ENCODE data around the gene ASB4. TPM values are rescaled to one million over a fixed set of nuclear protein-coding genes. Genes with fewer than 3 reads are reported as not detected.

Gene ASB4
- total RNA-seq, 4 donors from 2014 or later: not detected

DNA sequence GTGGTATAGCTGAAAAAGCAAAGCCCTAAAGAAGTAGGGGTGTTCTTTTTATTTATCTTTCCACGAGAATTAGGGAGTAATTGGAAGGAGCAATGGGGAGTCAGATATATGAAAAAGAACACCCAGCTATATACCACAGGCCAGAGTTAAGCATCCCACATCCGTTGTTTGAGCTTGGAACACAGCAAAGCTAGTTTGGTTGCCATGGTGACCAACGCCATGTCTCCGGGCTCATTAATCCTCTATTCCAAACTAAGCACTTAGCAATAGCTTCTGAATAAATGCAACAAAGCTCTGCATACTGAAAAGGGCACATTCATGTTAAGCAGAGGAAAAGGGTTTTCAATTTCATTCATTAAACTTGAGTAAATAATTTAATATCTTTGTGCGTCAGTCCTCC lies 23.5 kb downstream of the ASB4 start:
- Histone ChIP-seq H3K27ac (no peak overlapping the region), H3K27me3 (no peaks in the 10 kb centered on the region), H3K9me3 (no peaks in the 10 kb centered on the region), H3K4me1 (peaks cover 0 to 4% (median 0%) of the 10 kb centered on the region in 3 donors), H3K36me3 (no peaks in the 10 kb centered on the region), H3K4me3 (no peak overlapping the region)
- WGBS, 2 donors (ENCODE audit: low coverage in 1 of 2): 13 to 19% methylated on average over 5 of the region's 5 CpGs
- no peak for ATAC-seq
- TF ChIP-seq EP300 (IDR thresholded peaks at IDR 0.05) (no peak), POLR2AphosphoS5 (IDR thresholded peaks at IDR 0.05) (no peak), POLR2A (IDR thresholded peaks at IDR 0.05) (no peak)
- TF ChIP-seq, protein P1, sequence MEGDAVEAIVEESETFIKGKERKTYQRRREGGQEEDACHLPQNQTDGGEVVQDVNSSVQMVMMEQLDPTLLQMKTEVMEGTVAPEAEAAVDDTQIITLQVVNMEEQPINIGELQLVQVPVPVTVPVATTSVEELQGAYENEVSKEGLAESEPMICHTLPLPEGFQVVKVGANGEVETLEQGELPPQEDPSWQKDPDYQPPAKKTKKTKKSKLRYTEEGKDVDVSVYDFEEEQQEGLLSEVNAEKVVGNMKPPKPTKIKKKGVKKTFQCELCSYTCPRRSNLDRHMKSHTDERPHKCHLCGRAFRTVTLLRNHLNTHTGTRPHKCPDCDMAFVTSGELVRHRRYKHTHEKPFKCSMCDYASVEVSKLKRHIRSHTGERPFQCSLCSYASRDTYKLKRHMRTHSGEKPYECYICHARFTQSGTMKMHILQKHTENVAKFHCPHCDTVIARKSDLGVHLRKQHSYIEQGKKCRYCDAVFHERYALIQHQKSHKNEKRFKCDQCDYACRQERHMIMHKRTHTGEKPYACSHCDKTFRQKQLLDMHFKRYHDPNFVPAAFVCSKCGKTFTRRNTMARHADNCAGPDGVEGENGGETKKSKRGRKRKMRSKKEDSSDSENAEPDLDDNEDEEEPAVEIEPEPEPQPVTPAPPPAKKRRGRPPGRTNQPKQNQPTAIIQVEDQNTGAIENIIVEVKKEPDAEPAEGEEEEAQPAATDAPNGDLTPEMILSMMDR (IDR thresholded peaks at IDR 0.05): no peak

DNA sequence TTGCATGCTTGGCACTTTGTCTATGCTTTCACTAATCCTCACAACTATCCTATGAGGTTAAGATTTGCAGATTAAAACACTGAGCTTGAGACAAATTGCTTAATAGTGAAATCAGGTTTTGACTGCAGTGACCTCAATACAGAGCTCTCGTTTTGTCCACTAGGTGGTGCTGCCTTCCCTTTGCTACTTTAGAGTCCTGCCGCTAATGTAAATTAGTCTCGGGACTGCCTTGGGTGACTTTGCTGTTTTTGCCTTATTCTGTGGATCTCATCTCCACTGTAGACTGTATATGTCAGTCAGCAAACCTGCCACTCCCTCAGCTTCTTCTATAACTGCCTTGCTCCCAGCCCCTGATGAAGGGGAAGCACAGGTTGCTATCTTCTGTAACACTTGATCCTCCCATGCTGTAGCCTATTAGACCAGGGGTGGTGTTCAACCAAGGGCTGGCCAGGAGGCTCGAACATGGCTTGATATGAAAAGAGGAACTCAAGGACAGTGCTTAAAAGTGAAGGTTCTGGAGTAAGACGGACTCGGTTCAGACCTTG lies 26.0 kb downstream of the ASB4 start:
- H3K4me3 ChIP-seq: no peak overlapping the region
- ATAC-seq: peak; percentile 85
- 28 to 42% methylated on average over 5 to 6 of the region's 6 CpGs for WGBS, 2 donors (ENCODE audit: low coverage in 1 of 2)
- TF ChIP-seq POLR2AphosphoS5 (IDR thresholded peaks at IDR 0.05) (no peak), POLR2A (IDR thresholded peaks at IDR 0.05) (no peak)
- TF ChIP-seq, protein P1 (IDR thresholded peaks at IDR 0.05): peak; percentile 85 to 91 (median 89)
- H3K4me1 ChIP-seq: peaks cover 0 to 4% (median 0%) of the 10 kb centered on the region in 3 donors
- peaks cover 4% of the 10 kb centered on the region for H3K27me3 ChIP-seq
- H3K9me3 ChIP-seq: no peaks in the 10 kb centered on the region
- no peak overlapping the region for H3K27ac ChIP-seq
- H3K36me3 ChIP-seq: no peaks in the 10 kb centered on the region

- Histone ChIP-seq H3K9me3 (no peaks in the 10 kb centered on the region), H3K27ac (no peak overlapping the region), H3K27me3 (peaks cover 4% of the 10 kb centered on the region), H3K4me1 (no peaks in the 10 kb centered on the region), H3K4me3 (no peak overlapping the region), H3K36me3 (no peaks in the 10 kb centered on the region)
- ATAC-seq: no peak
- 83% methylated on average over 2 of the region's 2 CpGs; no CpG with 5 or more reads in 1 of the 2 donors for WGBS, 2 donors (ENCODE audit: low coverage in 1 of 2)
- TF ChIP-seq, protein P1 (IDR thresholded peaks at IDR 0.05): no peak
- TF ChIP-seq POLR2A (IDR thresholded peaks at IDR 0.05): no peak
- no peak for TF ChIP-seq EP300 (IDR thresholded peaks at IDR 0.05)
- no peak for TF ChIP-seq POLR2AphosphoS5 (IDR thresholded peaks at IDR 0.05)
Observed at GRCh38 chr7:95517458-95517857, 31.7 kb downstream of the ASB4 start.

- no peaks in the 10 kb centered on the region for H3K4me1 ChIP-seq
- H3K36me3 ChIP-seq: no peaks in the 10 kb centered on the region
- TF ChIP-seq EP300 (IDR thresholded peaks at IDR 0.05) (no peak), POLR2AphosphoS5 (IDR thresholded peaks at IDR 0.05) (no peak), POLR2A (IDR thresholded peaks at IDR 0.05) (no peak)
- TF ChIP-seq, protein P1 (IDR thresholded peaks at IDR 0.05): no peak
- 100% methylated on average over 1 of the region's 1 CpG for WGBS, 2 donors (ENCODE audit: low coverage in 1 of 2)
- ATAC-seq: no peak
- H3K4me3 ChIP-seq: no peak overlapping the region
- H3K9me3 ChIP-seq: no peaks in the 10 kb centered on the region
- H3K27ac ChIP-seq: no peak overlapping the region
- peaks cover 4% of the 10 kb centered on the region for H3K27me3 ChIP-seq
Observed at GRCh38 chr7:95517870-95518269, 32.1 kb downstream of the ASB4 start.

DNA sequence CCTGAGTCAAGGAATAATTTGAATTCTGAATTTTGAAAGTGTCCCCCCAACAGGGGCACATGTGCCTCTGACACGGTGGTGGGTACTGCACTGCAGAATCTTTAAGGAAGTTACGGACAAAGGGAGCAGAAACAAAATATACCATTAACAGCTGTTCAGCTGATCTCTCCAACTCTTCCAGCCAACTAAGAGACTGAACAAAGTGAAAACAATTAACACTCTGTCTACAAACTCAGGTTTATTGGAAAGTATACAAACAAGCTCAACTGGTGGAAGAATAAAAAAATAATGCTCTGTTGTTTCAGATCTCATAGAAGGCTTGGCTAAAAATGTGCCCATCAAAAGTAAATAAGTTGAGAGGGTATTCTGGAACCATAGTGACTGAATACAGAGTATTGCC lies 34.4 kb downstream of the ASB4 start:
- H3K4me1 ChIP-seq: no peaks in the 10 kb centered on the region
- H3K9me3 ChIP-seq: no peaks in the 10 kb centered on the region
- WGBS, 2 donors (ENCODE audit: low coverage in 1 of 2): 36 to 71% methylated on average over 2 of the region's 2 CpGs
- H3K27me3 ChIP-seq: peaks cover 4% of the 10 kb centered on the region
- H3K27ac ChIP-seq: no peak overlapping the region
- no peak overlapping the region for H3K4me3 ChIP-seq
- no peaks in the 10 kb centered on the region for H3K36me3 ChIP-seq
- TF ChIP-seq EP300 (IDR thresholded peaks at IDR 0.05): no peak
- TF ChIP-seq POLR2A (IDR thresholded peaks at IDR 0.05): no peak
- TF ChIP-seq POLR2AphosphoS5 (IDR thresholded peaks at IDR 0.05): no peak
- TF ChIP-seq, protein P1 (IDR thresholded peaks at IDR 0.05): no peak
- ATAC-seq: no peak

Data from gastroesophageal sphincter (tissue), 4 donors.